Endothelial cell of umbilical vein (primary cell): ENCODE results near the gene SORCS2. TPM values are rescaled to one million over a fixed set of nuclear protein-coding genes. Genes with fewer than 3 reads are reported as not detected.

Source experiments
- BruUV-seq: library from RNA; stranded (reverse); fragments of 400-500 nt; replicated peaks from 2 replicates; lab custom pipeline; 2021; lab: Mats Ljungman, UMichigan
- CTCF ChIA-PET: fragments of 300-600, 350-600 bp; sonication (Branson Sonifier 250); formaldehyde crosslinking; loops from one replicate; lab custom pipeline; 2021; ENCODE audit warnings: antibody characterized with exemption, inconsistent platforms; lab: Charles Lee
- POLR2A ChIA-PET: fragments of 300-600, 350-600 bp; sonication (Branson Sonifier 250); formaldehyde crosslinking; loops from one replicate; lab custom pipeline; 2021; ENCODE audit warnings: antibody characterized with exemption, inconsistent platforms; lab: Charles Lee
- DNase-seq: peaks from one replicate; pipeline ENCODE4 v3.0.0-alpha.2; 2011; ENCODE audit warnings: low read depth, low spot score
- FAIRE-seq: peaks from 2 replicates; lab custom pipeline; 2011; peaks lifted over from hg19 to GRCh38; lab: Jason Lieb, UNC
- H2AFZ ChIP-seq: 2 replicates; pipeline ENCODE4 v1.6.0; 2012; ENCODE audit warnings: low read depth, low read length, control low read depth, inconsistent platforms
- H3K27ac ChIP-seq: 2 replicates; pipeline ENCODE4 v1.5.1; 2011; ENCODE audit warnings: low read depth, mild to moderate bottlenecking, control low read depth, low read length, moderate library complexity; ENCODE audit not compliant: insufficient read depth
- H3K27me3 ChIP-seq, 2 experiments: 2 replicates each; pipeline versions ENCODE4 v1.6.0 to v1.6.1; 2011; ENCODE audit warnings: low read length in 2 of 2, mixed read lengths in 1 of 2; ENCODE audit not compliant: control insufficient read depth in 2 of 2, insufficient read depth in 2 of 2
- H3K36me3 ChIP-seq, 2 experiments: 2 replicates in 1 of 2; 3 replicates in 1 of 2; pipeline ENCODE4 v1.5.1; 2011; ENCODE audit warnings: low read length in 2 of 2, mild to moderate bottlenecking in 1 of 2, moderate library complexity in 1 of 2; ENCODE audit not compliant: control insufficient read depth in 2 of 2, insufficient read depth in 2 of 2; ENCODE audit errors: extremely low read depth in 1 of 2
- H3K4me1 ChIP-seq: 3 replicates; pipeline ENCODE4 v1.5.1; 2011; ENCODE audit warnings: mild to moderate bottlenecking, low read length; ENCODE audit not compliant: control insufficient read depth, insufficient read depth; ENCODE audit errors: extremely low read depth
- H3K4me2 ChIP-seq: 2 replicates; pipeline ENCODE4 v1.6.1; 2011; ENCODE audit warnings: low read length, control low read depth, mixed read lengths; ENCODE audit not compliant: insufficient read depth
- H3K4me3 ChIP-seq, 3 experiments: fragments of 200-600 bp in 1 of 3; sonication (generic), shearing (Covaris generic) in 1 of 3; replicated peaks in 1 of 3; 2 replicates each; pipeline ENCODE4 v1.5.1; 2011 to 2016; ENCODE audit warnings: control low read depth in 3 of 3, low read length in 3 of 3, mild to moderate bottlenecking in 2 of 3, inconsistent platforms in 1 of 3, low read depth in 1 of 3, moderate library complexity in 1 of 3; ENCODE audit not compliant: insufficient read depth in 1 of 3
- H3K79me2 ChIP-seq: 2 replicates; pipeline ENCODE4 v1.6.0; 2012; ENCODE audit warnings: low read length, inconsistent platforms; ENCODE audit not compliant: control insufficient read depth, insufficient read depth
- H3K9ac ChIP-seq: replicated peaks from 2 replicates; pipeline ENCODE3; 2011; ENCODE audit warnings: low read length, control low read depth; ENCODE audit not compliant: insufficient read depth; ENCODE audit errors: extremely low read depth
- H3K9me1 ChIP-seq: replicated peaks from 3 replicates; pipeline ENCODE4 v1.6.0; 2011; ENCODE audit warnings: mild to moderate bottlenecking, low read length; ENCODE audit not compliant: control insufficient read depth, insufficient read depth; ENCODE audit errors: extremely low read depth
- H3K9me3 ChIP-seq: replicated peaks from 2 replicates; pipeline ENCODE4 v1.5.1; 2012; ENCODE audit warnings: low read length, inconsistent platforms; ENCODE audit not compliant: control insufficient read depth, insufficient read depth
- H4K20me1 ChIP-seq: replicated peaks from 2 replicates; pipeline ENCODE3; 2011; ENCODE audit warnings: mild to moderate bottlenecking, low read length; ENCODE audit not compliant: control insufficient read depth, insufficient read depth; ENCODE audit errors: extremely low read depth
- CTCF ChIP-seq, 2 donors: IDR thresholded peaks; 1 replicate in 1 of 2; 2 replicates in 1 of 2; pipeline ENCODE4 v1.5.1; 2011; ENCODE audit warnings: low read length in 2 of 2, mild to moderate bottlenecking in 2 of 2, moderate library complexity in 2 of 2, control low read depth in 1 of 2, inconsistent platforms in 1 of 2, low read depth in 1 of 2; ENCODE audit not compliant: insufficient read depth in 1 of 2; ENCODE audit errors: extremely low read depth in 1 of 2
- EZH2 ChIP-seq: IDR thresholded peaks from 2 replicates; pipeline ENCODE4 v1.6.1; 2012; ENCODE audit warnings: borderline replicate concordance, low read depth, mild to moderate bottlenecking, moderate library complexity, low read length, inconsistent platforms; ENCODE audit not compliant: severe bottlenecking
- FOS ChIP-seq: IDR thresholded peaks from 2 replicates; pipeline ENCODE4 v1.6.1; 2011; ENCODE audit warnings: mild to moderate bottlenecking, low read length, moderate library complexity, borderline replicate concordance; ENCODE audit not compliant: insufficient read depth
- GATA2 ChIP-seq: IDR thresholded peaks from 2 replicates; pipeline ENCODE4 v1.7.0; 2011; ENCODE audit warnings: low read depth, mild to moderate bottlenecking, moderate library complexity, mixed read lengths, low read length; ENCODE audit not compliant: insufficient read length, insufficient read depth
- JUN ChIP-seq: IDR thresholded peaks from 2 replicates; pipeline ENCODE4 v1.6.1; 2011; ENCODE audit warnings: borderline replicate concordance, low read depth; ENCODE audit not compliant: insufficient read length, insufficient read depth
- MAX ChIP-seq: IDR thresholded peaks from 2 replicates; pipeline ENCODE4 v1.6.1; 2011; ENCODE audit not compliant: insufficient read depth, insufficient read length
- MYC ChIP-seq: IDR thresholded peaks from one replicate; pipeline ENCODE4 v1.6.1; 2011; ENCODE audit warnings: mild to moderate bottlenecking, low read depth, low read length
- POLR2A ChIP-seq: IDR thresholded peaks from 2 replicates; pipeline ENCODE4 v1.6.1; 2012; ENCODE audit warnings: low read depth, mild to moderate bottlenecking, control low read depth, low read length
- POLR2AphosphoS5 ChIP-seq: IDR thresholded peaks from 2 replicates; pipeline ENCODE4 v1.6.1; 2012; ENCODE audit warnings: low read depth, mild to moderate bottlenecking, control low read depth, low read length, moderate library complexity; ENCODE audit not compliant: insufficient read depth
- dilution Hi-C: fragments of 300-500 bp; cut with MboI; formaldehyde crosslinking; loops from one replicate; pipeline ENCODE4 v1.15.0; 2019; ENCODE audit warnings: low sequenced_read_pairs; ENCODE audit not compliant: extremely low pct_ligation_motif_present
- intact Hi-C: fragments of 100-400 bp; cut with micrococcal nuclease; formaldehyde crosslinking; loops from one replicate; pipeline ENCODE4 v1.10.0; 2022
- polyA plus RNA-seq, 4 experiments: library from polyadenylated mRNA; depleted of rRNA in 3 of 4; stranded (reverse) in 3 of 4; unstranded in 1 of 4; fragments of >200 nt; gene quantifications; 2 replicates each; pipeline versions ENCODE4 v1.2.1 to v1.2.3, GENCODE V29; 2011 to 2012; ENCODE audit warnings: missing spikeins in 1 of 4
- total RNA-seq: library from RNA; stranded (reverse); gene quantifications from 2 replicates; pipeline ENCODE4 v1.2.3, GENCODE V29; 2021

Gene SORCS2
- total and polyA plus RNA-seq, 2 donors (not counting 3 experiments of a cell fraction or from before 2014, with no cell fraction given): not detected

GRCh38 chr4:7322166-7322991, 130.0 kb downstream of the SORCS2 start:
- CTCF ChIA-PET: interaction anchor here (0.8 kb wide), 1 partner anchor 13 kb away, joined by 3 read pairs; no protein-coding TSS in a partner anchor
- dilution Hi-C loops: no loop called here
- no peaks in the 10 kb centered on the region for H3K4me1 ChIP-seq

More at GRCh38 chr4:7322166-7322991, 130.0 kb downstream of the SORCS2 start:
- Histone ChIP-seq H4K20me1 (no peaks in the 10 kb centered on the region), H2AFZ (no peak overlapping the region), H3K27me3 (no peaks in the 10 kb centered on the region), H3K9me3 (no peaks in the 10 kb centered on the region), H3K27ac (no peak overlapping the region), H3K36me3 (no peaks in the 10 kb centered on the region), H3K79me2 (no peaks in the 10 kb centered on the region), H3K4me2 (no peak overlapping the region), H3K9ac (no peak overlapping the region), H3K9me1 (no peaks in the 10 kb centered on the region), H3K4me3 (no peak overlapping the region)
- TF ChIP-seq JUN: no peak
- TF ChIP-seq EZH2: no peak
- no peak for TF ChIP-seq FOS
- no peak for TF ChIP-seq MAX
- no peak for TF ChIP-seq GATA2
- TF ChIP-seq CTCF (IDR thresholded peaks at IDR 0.05; ENCODE audit: extremely low read depth in 1 of 2, insufficient read depth in 1 of 2, low read depth in 1 of 2, low read length in 2 of 2): no peak
- no peak for TF ChIP-seq POLR2AphosphoS5
- no peak for TF ChIP-seq MYC
- no peak for TF ChIP-seq POLR2A
- POLR2A ChIA-PET: no interaction called here
- FAIRE-seq: no peak
- intact Hi-C loops: no loop called here
- no peak for DNase-seq
- no TSS peak for BruUV-seq
